ENCODE measurements around the gene FAM221A. TPM values are rescaled to one million over a fixed set of nuclear protein-coding genes. Genes with fewer than 3 reads are reported as not detected.

Gene FAM221A
- total RNA-seq, 2 experiments from 2014 or later, result 1.8 to 2.8 TPM

DNA sequence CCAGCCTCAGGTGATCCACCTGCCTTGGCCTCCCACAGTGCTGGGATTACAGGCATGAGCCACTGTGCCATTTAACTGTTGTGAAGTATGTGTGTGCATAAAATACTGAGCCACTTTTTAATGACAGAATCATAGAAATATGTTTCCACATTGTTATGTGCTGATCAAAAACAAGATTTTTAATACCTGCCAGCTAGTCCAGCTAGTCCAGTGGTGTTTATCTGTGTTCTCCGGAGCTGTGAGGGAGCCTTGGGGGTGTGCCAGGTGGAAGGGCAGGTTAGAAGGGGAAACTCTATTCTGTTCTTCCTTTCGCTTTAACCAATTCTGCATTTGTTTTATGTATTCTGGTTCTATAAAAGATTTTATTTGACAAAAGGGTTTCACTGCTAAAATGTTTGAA lies 7.0 kb downstream of the FAM221A start:
- peaks cover 31% of the 10 kb centered on the region for H3K36me3 Mint-ChIP-seq (ENCODE audit: low read depth)
- CTCF ChIA-PET, result interaction anchor here (6.6 kb wide), 1 partner anchor 10 kb away, joined by 26 read pairs; no protein-coding TSS in a partner anchor

DNA sequence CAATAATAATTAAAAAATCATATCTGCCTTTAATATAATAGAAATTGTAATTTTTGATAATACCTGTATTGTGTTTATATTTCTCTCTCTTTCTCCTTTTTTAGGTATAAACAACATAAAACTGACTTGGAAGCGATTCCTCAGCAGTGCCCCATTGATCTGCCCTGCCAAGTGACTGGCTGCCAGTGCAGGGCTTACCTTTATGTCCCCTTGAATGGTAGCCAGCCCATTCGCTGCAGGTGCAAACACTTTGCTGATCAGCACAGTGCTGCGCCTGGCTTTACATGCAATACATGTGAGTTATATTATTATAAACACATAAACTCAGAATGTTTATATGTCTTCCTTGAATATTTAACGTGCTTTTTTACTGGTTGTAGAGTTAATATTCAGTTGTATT lies 9.2 kb downstream of the FAM221A start:
- Mint-ChIP-seq H3K9me3 (no peaks in the 10 kb centered on the region), H3K4me1 (ENCODE audit: low read depth) (peaks cover 3% of the 10 kb centered on the region), H3K27ac (no peak overlapping the region), H3K27me3 (no peaks in the 10 kb centered on the region), H3K4me3 (no peak overlapping the region), H3K36me3 (ENCODE audit: low read depth) (peaks cover 46% of the 10 kb centered on the region)
- CTCF ChIA-PET, result interaction anchor here (6.6 kb wide), 1 partner anchor 8 kb away, joined by 26 read pairs; no protein-coding TSS in a partner anchor
- no peaks in the 10 kb centered on the region for H3K4me1 ChIP-seq (ENCODE audit: insufficient read depth, low read length)
- H3K27me3 ChIP-seq (ENCODE audit: control insufficient read depth in 1 of 2, insufficient read depth in 2 of 2, low read length in 2 of 2), result no peaks in the 10 kb centered on the region
- TF ChIP-seq, protein P1, sequence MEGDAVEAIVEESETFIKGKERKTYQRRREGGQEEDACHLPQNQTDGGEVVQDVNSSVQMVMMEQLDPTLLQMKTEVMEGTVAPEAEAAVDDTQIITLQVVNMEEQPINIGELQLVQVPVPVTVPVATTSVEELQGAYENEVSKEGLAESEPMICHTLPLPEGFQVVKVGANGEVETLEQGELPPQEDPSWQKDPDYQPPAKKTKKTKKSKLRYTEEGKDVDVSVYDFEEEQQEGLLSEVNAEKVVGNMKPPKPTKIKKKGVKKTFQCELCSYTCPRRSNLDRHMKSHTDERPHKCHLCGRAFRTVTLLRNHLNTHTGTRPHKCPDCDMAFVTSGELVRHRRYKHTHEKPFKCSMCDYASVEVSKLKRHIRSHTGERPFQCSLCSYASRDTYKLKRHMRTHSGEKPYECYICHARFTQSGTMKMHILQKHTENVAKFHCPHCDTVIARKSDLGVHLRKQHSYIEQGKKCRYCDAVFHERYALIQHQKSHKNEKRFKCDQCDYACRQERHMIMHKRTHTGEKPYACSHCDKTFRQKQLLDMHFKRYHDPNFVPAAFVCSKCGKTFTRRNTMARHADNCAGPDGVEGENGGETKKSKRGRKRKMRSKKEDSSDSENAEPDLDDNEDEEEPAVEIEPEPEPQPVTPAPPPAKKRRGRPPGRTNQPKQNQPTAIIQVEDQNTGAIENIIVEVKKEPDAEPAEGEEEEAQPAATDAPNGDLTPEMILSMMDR (IDR thresholded peaks at IDR 0.05), result no peak
- intact Hi-C loops (cut with DNase I, micrococcal nuclease), result loop anchor here in 1 of 2 experiments (10.0 kb wide), 2 partner anchors 394 to 1436 kb away; partner anchors contain the start of genes CYCS and MALSU1
- H3K36me3 ChIP-seq (ENCODE audit: insufficient read depth, low read length), result peaks cover 23% of the 10 kb centered on the region
- POLR2A ChIA-PET, result no interaction called here
- ATAC-seq (ENCODE audit: poor library complexity) (no peak), DNase-seq (no peak)
- H3K4me3 ChIP-seq (ENCODE audit: low read length), result no peak overlapping the region
- no peaks in the 10 kb centered on the region for H3K9me3 ChIP-seq (ENCODE audit: control insufficient read depth in 1 of 2, insufficient read depth in 1 of 2, low read length in 2 of 2)
- H3K27ac ChIP-seq (ENCODE audit: low read depth in 1 of 2, low read length in 2 of 2), result no peak overlapping the region

More for the DNA sequence above, 7.0 kb downstream of the FAM221A start:
- TF ChIP-seq, protein P1 (IDR thresholded peaks at IDR 0.05), result no peak
- peaks cover 9% of the 10 kb centered on the region for H3K4me1 Mint-ChIP-seq (ENCODE audit: low read depth)
- no peaks in the 10 kb centered on the region for H3K9me3 ChIP-seq (ENCODE audit: control insufficient read depth in 1 of 2, insufficient read depth in 1 of 2, low read length in 2 of 2)
- H3K27ac Mint-ChIP-seq, result no peak overlapping the region
- DNase-seq, result no peak
- no peak for ATAC-seq (ENCODE audit: poor library complexity)
- no peak overlapping the region for H3K4me3 Mint-ChIP-seq
- H3K4me1 ChIP-seq (ENCODE audit: insufficient read depth, low read length), result no peaks in the 10 kb centered on the region
- no peaks in the 10 kb centered on the region for H3K27me3 ChIP-seq (ENCODE audit: control insufficient read depth in 1 of 2, insufficient read depth in 2 of 2, low read length in 2 of 2)
- intact Hi-C loops (cut with DNase I, micrococcal nuclease), result loop anchor here in 1 of 2 experiments (10.0 kb wide), 2 partner anchors 392 to 1438 kb away; partner anchors contain the start of genes CYCS and MALSU1
- no peaks in the 10 kb centered on the region for H3K27me3 Mint-ChIP-seq
- POLR2A ChIA-PET, result no interaction called here
- no peaks in the 10 kb centered on the region for H3K9me3 Mint-ChIP-seq
- peaks cover 13% of the 10 kb centered on the region for H3K36me3 ChIP-seq (ENCODE audit: insufficient read depth, low read length)
- no peak overlapping the region for H3K27ac ChIP-seq (ENCODE audit: low read depth in 1 of 2, low read length in 2 of 2)
- no peak overlapping the region for H3K4me3 ChIP-seq (ENCODE audit: low read length)

DNA sequence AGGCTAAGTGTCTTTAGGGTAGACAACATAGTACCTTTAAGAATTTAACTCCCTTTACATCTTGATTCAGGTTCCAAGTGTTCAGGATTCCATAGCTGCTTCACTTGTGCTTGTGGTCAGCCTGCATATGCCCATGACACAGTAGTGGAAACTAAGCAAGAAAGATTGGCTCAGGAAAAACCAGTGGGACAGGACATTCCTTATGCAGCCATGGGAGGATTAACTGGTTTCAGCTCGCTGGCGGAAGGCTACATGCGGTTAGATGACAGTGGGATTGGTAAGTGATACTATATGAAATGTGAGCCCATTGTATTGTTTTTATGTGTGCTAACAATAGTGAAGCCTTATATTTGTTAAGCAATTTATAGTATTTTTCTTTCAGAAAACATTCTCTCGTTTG lies 11.3 kb downstream of the FAM221A start:
- peaks cover 52% of the 10 kb centered on the region for H3K36me3 Mint-ChIP-seq (ENCODE audit: low read depth)
- ChIA-PET POLR2A (no interaction called here), CTCF (interaction anchor here (0.6 kb wide), 1 partner anchor 20 kb away, joined by 3 read pairs; no protein-coding TSS in a partner anchor)
- no peaks in the 10 kb centered on the region for H3K27me3 Mint-ChIP-seq
- ATAC-seq (ENCODE audit: poor library complexity) (no peak), DNase-seq (no peak)
- H3K27ac Mint-ChIP-seq, result no peak overlapping the region
- Histone ChIP-seq H3K4me1 (ENCODE audit: insufficient read depth, low read length) (no peaks in the 10 kb centered on the region), H3K27me3 (ENCODE audit: control insufficient read depth in 1 of 2, insufficient read depth in 2 of 2, low read length in 2 of 2) (no peaks in the 10 kb centered on the region), H3K27ac (ENCODE audit: low read depth in 1 of 2, low read length in 2 of 2) (no peak overlapping the region), H3K9me3 (ENCODE audit: control insufficient read depth in 1 of 2, insufficient read depth in 1 of 2, low read length in 2 of 2) (no peaks in the 10 kb centered on the region), H3K4me3 (ENCODE audit: low read length) (no peak overlapping the region), H3K36me3 (ENCODE audit: insufficient read depth, low read length) (peaks cover 27% of the 10 kb centered on the region)
- H3K4me3 Mint-ChIP-seq, result no peak overlapping the region
- TF ChIP-seq, protein P1 (IDR thresholded peaks at IDR 0.05), result no peak
- H3K4me1 Mint-ChIP-seq (ENCODE audit: low read depth), result peaks cover 3% of the 10 kb centered on the region
- no peaks in the 10 kb centered on the region for H3K9me3 Mint-ChIP-seq
- intact Hi-C loops (cut with DNase I, micrococcal nuclease), result loop anchor here in 1 of 2 experiments (10.0 kb wide), 1 partner anchor 973 kb away; no protein-coding TSS in a partner anchor

All from CD4-positive, alpha-beta T cell (primary cell).